NCI-H524 treated with DMSO at 0.1 percent for 48 hours (cell line): ENCODE results near the gene DOCK2.
"Not testable (repeated sequence)": the region's sequence is repeated elsewhere in the genome, so short reads cannot be mapped to it uniquely, and the experiment has no call there.

Source experiments
- DNase-seq: peaks from one replicate; lab custom pipeline; 2025; lab: John Stamatoyannopoulos, UW

DOCK2 gene

GRCh38 chr5:169943026-169943425 lies 306.0 kb downstream of the DOCK2 start:
- no peak for DNase-seq

GRCh38 chr5:169944115-169944514 lies 307.0 kb downstream of the DOCK2 start:
- DNase-seq, result no peak

GRCh38 chr5:169944922-169945680 lies 308.0 kb downstream of the DOCK2 start:
- no peak for DNase-seq

- no peak for DNase-seq
Measured at GRCh38 chr5:169945831-169946261, 308.8 kb downstream of the DOCK2 start.

- no peak for DNase-seq
Measured at GRCh38 chr5:169946743-169947295, 309.7 kb downstream of the DOCK2 start.

GRCh38 chr5:169950333-169950732 lies 313.3 kb downstream of the DOCK2 start:
- no peak for DNase-seq

GRCh38 chr5:169953196-169953595 lies 316.1 kb downstream of the DOCK2 start:
- not testable (repeated sequence) for DNase-seq

GRCh38 chr5:169954786-169955185 lies 317.7 kb downstream of the DOCK2 start:
- DNase-seq, result peak; percentile 4

- DNase-seq, result no peak
Measured at GRCh38 chr5:169956126-169956525, 319.1 kb downstream of the DOCK2 start.

- DNase-seq, result no peak
Measured at GRCh38 chr5:169956756-169957155, 319.7 kb downstream of the DOCK2 start.

GRCh38 chr5:169958278-169958677 lies 321.2 kb downstream of the DOCK2 start:
- no peak for DNase-seq

GRCh38 chr5:169960659-169961058 lies 323.6 kb downstream of the DOCK2 start:
- DNase-seq, result no peak

- no peak for DNase-seq
Measured at GRCh38 chr5:169964246-169964645, 327.2 kb downstream of the DOCK2 start.

GRCh38 chr5:169970339-169970738 lies 333.3 kb downstream of the DOCK2 start:
- no peak for DNase-seq

GRCh38 chr5:169970911-169971765 lies 334.1 kb downstream of the DOCK2 start:
- DNase-seq, result no peak

- DNase-seq, result no peak
Measured at GRCh38 chr5:169971780-169972179, 334.7 kb downstream of the DOCK2 start.

- no peak for DNase-seq
Measured at GRCh38 chr5:169973056-169973455, 336.0 kb downstream of the DOCK2 start.

GRCh38 chr5:169974121-169974770 lies 337.2 kb downstream of the DOCK2 start:
- no peak for DNase-seq

GRCh38 chr5:169978714-169979113 lies 341.6 kb downstream of the DOCK2 start:
- DNase-seq, result peak; percentile 64

- DNase-seq, result no peak
Measured at GRCh38 chr5:169979871-169980270, 342.8 kb downstream of the DOCK2 start.

- DNase-seq, result peak; percentile 48
Measured at GRCh38 chr5:169980418-169981053, 343.5 kb downstream of the DOCK2 start, which contains the start of gene INSYN2B. INSYN2B (minus strand) TSS chr5:169980495; CDS start chr5:169883898, 96,597 bp downstream.

GRCh38 chr5:169988206-169988605 lies 351.1 kb downstream of the DOCK2 start:
- DNase-seq, result no peak
